Endodermal cell (in vitro differentiated cells): ENCODE measurements around the gene COL6A3. TPM values are rescaled to one million over a fixed set of nuclear protein-coding genes. Genes with fewer than 3 reads are reported as not detected.

ENCODE experiments used
- DNase-seq: peaks from one replicate; pipeline ENCODE4 v3.0.0-alpha.2; 2017
- H3K27ac ChIP-seq: 2 replicates; pipeline ENCODE4 v1.5.1; 2013; ENCODE audit warnings: mild to moderate bottlenecking, low read depth, low read length, moderate library complexity
- H3K27me3 ChIP-seq: 2 replicates; pipeline ENCODE4 v1.6.1; 2013; ENCODE audit warnings: mild to moderate bottlenecking, low read length, moderate library complexity; ENCODE audit not compliant: insufficient read depth, control insufficient read depth, poor library complexity, severe bottlenecking
- H3K36me3 ChIP-seq: 2 replicates; pipeline ENCODE4 v1.7.0; 2013; ENCODE audit warnings: mild to moderate bottlenecking, low read length, moderate library complexity; ENCODE audit not compliant: control insufficient read depth, insufficient read depth
- H3K4me1 ChIP-seq: one replicate; pipeline ENCODE4 v1.7.0; 2013; ENCODE audit warnings: low read length; ENCODE audit not compliant: control insufficient read depth, insufficient read depth
- H3K4me3 ChIP-seq: 2 replicates; pipeline ENCODE4 v1.5.1; 2013; ENCODE audit warnings: mild to moderate bottlenecking, low read length, moderate library complexity
- H3K9ac ChIP-seq: 2 replicates; pipeline ENCODE4 v1.6.1; 2013; ENCODE audit warnings: mild to moderate bottlenecking, low read length, moderate library complexity; ENCODE audit not compliant: poor library complexity, severe bottlenecking; ENCODE audit errors: extremely low read depth
- H3K9me3 ChIP-seq: 2 replicates; pipeline ENCODE4 v1.6.1; 2013; ENCODE audit warnings: mild to moderate bottlenecking, low read length, moderate library complexity; ENCODE audit not compliant: control insufficient read depth
- H3K27ac Mint-ChIP-seq: 2 replicates; pipeline ENCODE4 v1.8.0; 2020; ENCODE audit warnings: mixed read lengths
- H3K27me3 Mint-ChIP-seq: 2 replicates; pipeline ENCODE4 v1.8.0; 2021; ENCODE audit warnings: mild to moderate bottlenecking, mixed read lengths; ENCODE audit not compliant: insufficient read depth
- H3K36me3 Mint-ChIP-seq: 2 replicates; pipeline ENCODE4 v1.8.0; 2020; ENCODE audit warnings: low read depth, mixed read lengths
- H3K4me1 Mint-ChIP-seq: 2 replicates; pipeline ENCODE4 v1.8.0; 2020; ENCODE audit warnings: mixed read lengths
- H3K4me3 Mint-ChIP-seq: 2 replicates; pipeline ENCODE4 v1.8.0; 2020; ENCODE audit warnings: mild to moderate bottlenecking, moderate library complexity, mixed read lengths
- H3K9me3 Mint-ChIP-seq: 2 replicates; pipeline ENCODE4 v1.8.0; 2020; ENCODE audit warnings: mild to moderate bottlenecking, mixed read lengths
- WGBS, 2 experiments: methylation state at CpG; one replicate each; pipeline versions ENCODE4 v1.1.5 to v1.1.7; 2013; ENCODE audit warnings: missing lambda C conversion rate in 2 of 2, mixed read lengths in 1 of 2; ENCODE audit not compliant: insufficient coverage in 1 of 2, insufficient read length in 1 of 2; 5-methylcytosine and 5-hydroxymethylcytosine counted together
- total RNA-seq, 2 donors: library from RNA; stranded (reverse); fragmentation: NEBNext Ultra II Directional in 1 of 2; extraction: Animal tissue kit (Norgen Biotek cat#: 25700) in 1 of 2; gene quantifications; 2 replicates in 1 of 2; 3 replicates in 1 of 2; pipeline ENCODE4 v1.2.1, GENCODE V29; 2021
- TF ChIP-seq, protein P1 (sequence below): fragments of 200-600 bp; sonication (generic); conservative IDR thresholded peaks from 2 replicates; pipeline ENCODE4 v1.5.0; 2021; ENCODE audit warnings: antibody characterized with exemption, mild to moderate bottlenecking

Gene COL6A3
- total RNA-seq, 2 donors from 2014 or later = 0.40 to 1.2 TPM

DNA sequence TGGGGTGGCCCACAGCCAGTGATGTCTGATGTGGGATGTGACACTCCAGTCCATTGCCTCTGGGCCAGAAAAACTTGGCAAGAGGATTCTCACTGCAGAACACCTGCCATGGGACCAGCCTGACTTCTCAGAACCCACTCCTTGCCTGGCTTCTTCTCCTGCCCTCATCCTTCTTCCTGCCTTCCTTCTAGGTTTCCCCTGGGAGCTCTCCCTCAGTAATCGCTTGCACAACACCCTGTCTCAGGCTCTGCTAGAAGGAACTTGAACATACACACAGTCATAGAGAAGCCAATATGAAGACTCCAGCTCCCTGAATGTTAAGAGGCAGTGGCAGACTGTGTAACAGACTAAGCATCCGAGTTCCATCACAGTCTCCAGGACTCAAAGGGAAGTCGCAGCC is 4.3 kb upstream of the COL6A3 start:
- Histone ChIP-seq H3K27ac (no peak overlapping the region), H3K36me3 (no peaks in the 10 kb centered on the region), H3K9ac (no peak overlapping the region), H3K4me3 (no peak overlapping the region), H3K9me3 (no peaks in the 10 kb centered on the region), H3K27me3 (peaks cover 13% of the 10 kb centered on the region), H3K4me1 (no peaks in the 10 kb centered on the region)
- Mint-ChIP-seq H3K36me3 (no peaks in the 10 kb centered on the region), H3K27me3 (peaks cover 43% of the 10 kb centered on the region), H3K9me3 (no peaks in the 10 kb centered on the region), H3K4me1 (peaks cover 11% of the 10 kb centered on the region), H3K27ac (no peak overlapping the region), H3K4me3 (no peak overlapping the region)
- no peak for DNase-seq
- WGBS, 2 experiments = 89 to 90% methylated on average over 3 of the region's 3 CpGs
- TF ChIP-seq, protein P1, sequence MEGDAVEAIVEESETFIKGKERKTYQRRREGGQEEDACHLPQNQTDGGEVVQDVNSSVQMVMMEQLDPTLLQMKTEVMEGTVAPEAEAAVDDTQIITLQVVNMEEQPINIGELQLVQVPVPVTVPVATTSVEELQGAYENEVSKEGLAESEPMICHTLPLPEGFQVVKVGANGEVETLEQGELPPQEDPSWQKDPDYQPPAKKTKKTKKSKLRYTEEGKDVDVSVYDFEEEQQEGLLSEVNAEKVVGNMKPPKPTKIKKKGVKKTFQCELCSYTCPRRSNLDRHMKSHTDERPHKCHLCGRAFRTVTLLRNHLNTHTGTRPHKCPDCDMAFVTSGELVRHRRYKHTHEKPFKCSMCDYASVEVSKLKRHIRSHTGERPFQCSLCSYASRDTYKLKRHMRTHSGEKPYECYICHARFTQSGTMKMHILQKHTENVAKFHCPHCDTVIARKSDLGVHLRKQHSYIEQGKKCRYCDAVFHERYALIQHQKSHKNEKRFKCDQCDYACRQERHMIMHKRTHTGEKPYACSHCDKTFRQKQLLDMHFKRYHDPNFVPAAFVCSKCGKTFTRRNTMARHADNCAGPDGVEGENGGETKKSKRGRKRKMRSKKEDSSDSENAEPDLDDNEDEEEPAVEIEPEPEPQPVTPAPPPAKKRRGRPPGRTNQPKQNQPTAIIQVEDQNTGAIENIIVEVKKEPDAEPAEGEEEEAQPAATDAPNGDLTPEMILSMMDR = no peak

DNA sequence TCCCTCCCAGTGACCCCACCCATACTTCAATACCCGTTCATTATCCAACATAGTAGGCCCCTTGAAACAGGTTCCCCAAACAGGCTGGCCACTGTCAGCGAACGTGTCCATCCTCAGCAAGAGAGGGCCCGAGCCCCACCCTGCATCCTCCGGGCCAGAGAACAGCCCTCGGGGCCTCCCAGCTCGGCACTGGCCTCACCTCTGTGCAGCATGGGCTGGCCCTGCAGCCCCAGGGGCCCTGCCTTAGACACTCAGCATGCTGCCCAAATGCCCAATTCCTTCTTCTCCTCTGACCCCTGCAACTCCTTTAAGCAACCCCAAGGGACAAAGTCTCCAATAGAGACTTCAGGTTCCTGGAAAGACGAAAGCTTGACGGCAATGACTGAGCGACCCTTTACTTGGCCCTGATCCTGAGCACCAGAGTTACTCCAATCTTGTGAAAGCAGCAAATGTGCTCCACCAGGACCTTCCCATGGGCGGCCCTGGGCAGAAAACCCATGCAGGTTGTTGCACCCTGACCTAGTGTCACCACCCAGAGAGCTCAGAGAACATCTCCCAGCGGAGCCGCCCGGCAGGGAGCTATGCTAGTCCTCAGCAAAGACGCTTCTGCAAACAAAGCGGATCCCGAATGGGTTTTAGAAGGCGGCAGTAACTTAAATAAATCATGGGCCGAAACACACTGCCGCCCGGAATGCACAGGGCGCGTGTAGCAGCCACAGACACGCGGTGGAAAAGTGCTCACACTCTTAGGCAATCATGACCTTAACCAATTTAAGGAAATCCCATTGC is 782 bp downstream of the COL6A3 start:
- Histone ChIP-seq H3K9ac (no peak overlapping the region), H3K9me3 (no peaks in the 10 kb centered on the region), H3K27ac (no peak overlapping the region), H3K36me3 (no peaks in the 10 kb centered on the region), H3K27me3 (peaks cover 5% of the 10 kb centered on the region), H3K4me3 (no peak overlapping the region), H3K4me1 (no peaks in the 10 kb centered on the region)
- TF ChIP-seq, protein P1 = no peak
- H3K36me3 Mint-ChIP-seq = no peaks in the 10 kb centered on the region
- WGBS, 2 experiments = 93 to 98% methylated on average over 16 to 25 of the region's 25 CpGs
- DNase-seq = no peak
- H3K27me3 Mint-ChIP-seq = peaks cover 5% of the 10 kb centered on the region
- H3K27ac Mint-ChIP-seq = no peak overlapping the region
- H3K4me1 Mint-ChIP-seq = peaks cover 11% of the 10 kb centered on the region
- H3K9me3 Mint-ChIP-seq = no peaks in the 10 kb centered on the region
- no peak overlapping the region for H3K4me3 Mint-ChIP-seq

DNA sequence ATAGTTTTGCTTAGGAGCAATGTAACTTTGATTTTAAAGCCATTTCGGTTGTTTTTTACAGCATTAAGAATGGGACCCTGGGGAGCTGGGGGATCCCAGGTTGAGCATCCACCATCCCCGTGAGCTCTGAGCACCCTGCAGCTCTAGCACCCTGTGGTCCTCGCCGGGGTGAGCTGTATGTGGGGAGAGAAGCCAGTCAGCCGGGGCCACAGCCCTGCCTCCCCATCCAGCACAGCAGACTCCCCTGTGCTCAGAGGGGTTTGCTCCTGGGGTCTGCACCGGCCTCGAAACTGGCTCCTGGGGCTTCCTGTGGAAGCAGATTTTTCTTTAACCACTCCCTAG is 1.3 kb downstream of the COL6A3 start:
- H3K9ac ChIP-seq = no peak overlapping the region
- no peaks in the 10 kb centered on the region for H3K36me3 ChIP-seq
- no peak overlapping the region for H3K4me3 Mint-ChIP-seq
- H3K27me3 ChIP-seq = peaks cover 5% of the 10 kb centered on the region
- no peaks in the 10 kb centered on the region for H3K9me3 ChIP-seq
- TF ChIP-seq, protein P1 = no peak
- no peak overlapping the region for H3K27ac ChIP-seq
- DNase-seq = no peak
- no peak overlapping the region for H3K27ac Mint-ChIP-seq
- H3K4me1 Mint-ChIP-seq = peaks cover 11% of the 10 kb centered on the region
- no peaks in the 10 kb centered on the region for H3K36me3 Mint-ChIP-seq
- H3K27me3 Mint-ChIP-seq = peaks cover 2% of the 10 kb centered on the region
- H3K4me3 ChIP-seq = no peak overlapping the region
- WGBS, 2 experiments = 88 to 95% methylated on average over 1 to 7 of the region's 7 CpGs
- H3K9me3 Mint-ChIP-seq = no peaks in the 10 kb centered on the region
- no peaks in the 10 kb centered on the region for H3K4me1 ChIP-seq
